Measurements from ENCODE around the gene DCP2.

The DCP2 gene

DNA sequence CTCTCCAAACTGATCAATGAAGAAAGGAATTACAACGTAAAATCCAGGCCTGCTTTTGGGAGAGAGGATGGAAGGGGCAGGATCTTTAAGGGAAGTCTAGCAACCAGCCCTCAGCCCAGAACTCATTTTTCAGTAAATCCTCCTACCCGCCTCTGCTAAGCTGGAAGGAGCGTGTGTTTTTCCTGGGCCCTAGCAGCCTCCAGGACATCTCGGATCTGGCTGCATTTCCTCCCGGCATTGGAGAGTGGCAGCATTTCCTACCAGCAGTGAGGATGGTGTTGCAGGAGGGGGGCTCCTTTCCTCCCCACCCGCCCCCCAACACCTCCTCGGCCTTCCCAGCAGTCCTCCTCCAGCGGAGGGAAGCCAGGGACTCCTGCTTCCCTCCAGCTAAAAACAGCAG is 54.5 kb downstream of the DCP2 start:
- no peaks in the 10 kb centered on the region for H3K9me3 ChIP-seq (ENCODE audit: control insufficient read depth, low read length)
- WGBS: 87% methylated on average over 6 of the region's 8 CpGs
- peak overlapping the region; percentile 62 for H4K91ac ChIP-seq (ENCODE audit: low read length)
- no peak overlapping the region for H3K4me2 ChIP-seq (ENCODE audit: low read length, poor library complexity, severe bottlenecking)
- H2BK12ac ChIP-seq (ENCODE audit: low read length in 2 of 2): peak overlapping the region in 1 of 2 experiments; percentile 60
- peak overlapping the region in 1 of 2 experiments; percentile 70 for H3K23ac ChIP-seq (ENCODE audit: low read length in 2 of 2)
- no peaks in the 10 kb centered on the region for H3K27me3 ChIP-seq (ENCODE audit: control insufficient read depth in 1 of 2, insufficient read depth in 1 of 2, low read length in 2 of 2)
- H2AFZ ChIP-seq (ENCODE audit: low read depth, low read length): no peak overlapping the region
- H2AK5ac ChIP-seq (ENCODE audit: low read length, severe bottlenecking): peak overlapping the region; percentile 29
- H3K4me3 ChIP-seq (ENCODE audit: insufficient read depth in 1 of 2, low read depth in 1 of 2, low read length in 2 of 2): peak overlapping the region in 1 of 2 experiments; percentile 12
- H2BK15ac ChIP-seq (ENCODE audit: low read depth, poor library complexity, severe bottlenecking): no peak overlapping the region
- no peak overlapping the region for H3K4ac ChIP-seq (ENCODE audit: low read depth in 1 of 2, low read length in 2 of 2)
- H3K14ac ChIP-seq (ENCODE audit: low read length in 2 of 2): no peak overlapping the region
- no peak overlapping the region for H2BK5ac ChIP-seq (ENCODE audit: low read depth, low read length, poor library complexity, severe bottlenecking)
- peaks cover 3% of the 10 kb centered on the region for H3K79me1 ChIP-seq (replicated peaks; ENCODE audit: low read length, poor library complexity, severe bottlenecking)
- no peak overlapping the region for H3K18ac ChIP-seq (ENCODE audit: low read depth in 1 of 2, low read length in 2 of 2)
- no peak overlapping the region for H3K9ac ChIP-seq (ENCODE audit: low read length)
- peak overlapping the region; percentile 79 for H4K8ac ChIP-seq (ENCODE audit: low read length)
- H2BK120ac ChIP-seq (ENCODE audit: low read depth, low read length): no peak overlapping the region
- no peak overlapping the region for H3K27ac ChIP-seq (ENCODE audit: low read length, poor library complexity, severe bottlenecking)
- DNase-seq: no peak
- peaks cover 12 to 36% of the 10 kb centered on the region in 2 experiments for H3K36me3 ChIP-seq (ENCODE audit: control insufficient read depth in 1 of 2, insufficient read depth in 2 of 2, low read depth in 1 of 2, low read length in 2 of 2)
- peaks cover 24% of the 10 kb centered on the region for H3K4me1 ChIP-seq (ENCODE audit: control insufficient read depth, insufficient read depth, low read depth, low read length)

DNA sequence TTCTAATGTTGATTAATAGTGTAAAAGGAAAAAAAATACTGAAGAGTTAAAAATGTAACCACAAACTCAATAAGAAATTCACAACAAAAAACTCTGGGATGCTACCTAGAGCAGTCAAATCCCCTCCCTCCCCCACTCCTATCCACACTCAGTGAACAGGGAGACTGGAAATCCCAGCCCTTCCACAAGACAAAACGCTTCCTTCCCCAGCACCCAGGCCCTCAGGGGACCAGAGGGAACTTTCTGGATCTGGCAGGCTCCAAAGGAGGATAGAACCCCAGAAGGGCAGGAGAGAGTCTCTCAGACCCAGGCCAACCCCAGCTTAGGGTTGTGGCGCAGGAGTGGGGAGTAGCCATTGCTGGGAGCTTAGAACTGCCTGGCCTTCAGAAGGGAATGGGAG is 55.0 kb downstream of the DCP2 start:
- Histone ChIP-seq H3K79me1 (replicated peaks; ENCODE audit: low read length, poor library complexity, severe bottlenecking) (peaks cover 3% of the 10 kb centered on the region), H3K4ac (ENCODE audit: low read depth in 1 of 2, low read length in 2 of 2) (no peak overlapping the region), H3K4me3 (ENCODE audit: insufficient read depth in 1 of 2, low read depth in 1 of 2, low read length in 2 of 2) (no peak overlapping the region), H2BK5ac (ENCODE audit: low read depth, low read length, poor library complexity, severe bottlenecking) (no peak overlapping the region), H2AK5ac (ENCODE audit: low read length, severe bottlenecking) (no peak overlapping the region), H3K4me2 (ENCODE audit: low read length, poor library complexity, severe bottlenecking) (no peak overlapping the region), H4K91ac (ENCODE audit: low read length) (no peak overlapping the region), H3K27ac (ENCODE audit: low read length, poor library complexity, severe bottlenecking) (no peak overlapping the region), H2BK120ac (ENCODE audit: low read depth, low read length) (no peak overlapping the region), H3K9ac (ENCODE audit: low read length) (no peak overlapping the region), H3K27me3 (ENCODE audit: control insufficient read depth in 1 of 2, insufficient read depth in 1 of 2, low read length in 2 of 2) (no peaks in the 10 kb centered on the region), H2BK15ac (ENCODE audit: low read depth, poor library complexity, severe bottlenecking) (no peak overlapping the region), H3K9me3 (ENCODE audit: control insufficient read depth, low read length) (no peaks in the 10 kb centered on the region), H2BK12ac (ENCODE audit: low read length in 2 of 2) (no peak overlapping the region), H3K36me3 (ENCODE audit: control insufficient read depth in 1 of 2, insufficient read depth in 2 of 2, low read depth in 1 of 2, low read length in 2 of 2) (peaks cover 12 to 36% of the 10 kb centered on the region in 2 experiments), H4K8ac (ENCODE audit: low read length) (no peak overlapping the region), H3K14ac (ENCODE audit: low read length in 2 of 2) (no peak overlapping the region), H3K23ac (ENCODE audit: low read length in 2 of 2) (no peak overlapping the region), H3K4me1 (ENCODE audit: control insufficient read depth, insufficient read depth, low read depth, low read length) (peaks cover 24% of the 10 kb centered on the region), H2AFZ (ENCODE audit: low read depth, low read length) (no peak overlapping the region), H3K18ac (ENCODE audit: low read depth in 1 of 2, low read length in 2 of 2) (no peak overlapping the region)
- no peak for DNase-seq
- WGBS: 98% methylated on average over 2 of the region's 2 CpGs

DNA sequence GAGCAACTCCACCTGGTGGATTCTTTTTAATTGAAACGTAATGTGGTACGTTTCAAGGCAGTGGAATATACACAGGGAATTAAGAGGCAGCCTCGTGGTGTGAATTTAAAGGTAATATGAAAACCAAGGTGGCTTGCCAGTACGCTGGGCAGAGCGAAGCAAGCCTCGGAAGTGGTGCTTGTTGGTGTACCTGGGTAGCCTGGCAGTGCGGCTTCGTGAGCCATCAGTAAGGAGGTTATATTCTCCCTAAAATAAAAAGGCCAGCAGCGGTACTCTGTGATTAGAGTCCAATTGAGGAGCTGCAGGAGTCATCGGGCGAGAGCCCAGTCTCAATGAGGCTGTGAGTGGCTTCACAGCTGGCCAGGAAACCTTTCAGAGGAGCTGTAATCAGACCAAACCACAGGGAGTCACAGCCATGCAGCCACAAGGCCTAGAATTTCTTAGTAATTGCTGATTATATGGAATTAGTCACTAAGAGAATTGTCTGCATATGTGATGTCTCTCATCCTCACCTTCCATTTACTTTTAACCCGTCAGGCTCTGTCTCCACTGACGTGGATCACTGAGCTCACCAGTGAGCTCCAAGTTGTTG is 57.7 kb downstream of the DCP2 start:
- 65% methylated on average over 13 of the region's 13 CpGs for WGBS

DNA sequence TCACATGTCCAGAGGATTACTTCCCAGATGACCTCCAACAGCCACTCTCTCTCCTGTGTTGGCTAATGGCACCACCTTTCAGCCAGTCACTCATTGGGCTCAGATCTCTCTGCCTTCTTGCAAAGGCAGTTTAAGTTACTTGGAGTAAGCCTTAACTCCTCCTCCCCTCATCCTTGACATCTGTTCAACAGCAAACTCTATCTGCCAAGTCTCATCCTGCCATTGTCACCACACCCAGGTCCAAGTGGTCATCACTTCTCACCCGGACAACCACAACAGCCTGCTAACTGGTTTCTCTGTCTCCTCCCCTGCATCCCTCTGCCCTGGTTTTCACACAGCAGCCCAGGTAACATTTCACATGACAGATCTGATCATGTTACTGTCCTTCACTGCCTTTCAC is 58.5 kb downstream of the DCP2 start:
- no peak for DNase-seq
- Histone ChIP-seq H3K23ac (ENCODE audit: low read length in 2 of 2) (no peak overlapping the region), H3K9ac (ENCODE audit: low read length) (peak overlapping the region; percentile 45), H3K27ac (ENCODE audit: low read length, poor library complexity, severe bottlenecking) (peak overlapping the region; percentile 30), H3K14ac (ENCODE audit: low read length in 2 of 2) (peak overlapping the region in 1 of 2 experiments; percentile 28), H3K79me1 (replicated peaks; ENCODE audit: low read length, poor library complexity, severe bottlenecking) (no peaks in the 10 kb centered on the region), H2BK12ac (ENCODE audit: low read length in 2 of 2) (peak overlapping the region; percentile 1 to 42), H3K9me3 (ENCODE audit: control insufficient read depth, low read length) (no peaks in the 10 kb centered on the region), H2BK5ac (ENCODE audit: low read depth, low read length, poor library complexity, severe bottlenecking) (no peak overlapping the region), H4K91ac (ENCODE audit: low read length) (peak overlapping the region; percentile 5), H2BK15ac (ENCODE audit: low read depth, poor library complexity, severe bottlenecking) (no peak overlapping the region), H2AK5ac (ENCODE audit: low read length, severe bottlenecking) (peak overlapping the region; percentile 57), H3K4me2 (ENCODE audit: low read length, poor library complexity, severe bottlenecking) (no peak overlapping the region), H3K27me3 (ENCODE audit: control insufficient read depth in 1 of 2, insufficient read depth in 1 of 2, low read length in 2 of 2) (no peaks in the 10 kb centered on the region), H3K4me1 (ENCODE audit: control insufficient read depth, insufficient read depth, low read depth, low read length) (peaks cover 22% of the 10 kb centered on the region), H3K36me3 (ENCODE audit: control insufficient read depth in 1 of 2, insufficient read depth in 2 of 2, low read depth in 1 of 2, low read length in 2 of 2) (peaks cover 13 to 30% of the 10 kb centered on the region in 2 experiments), H3K4ac (ENCODE audit: low read depth in 1 of 2, low read length in 2 of 2) (no peak overlapping the region), H4K8ac (ENCODE audit: low read length) (no peak overlapping the region), H2AFZ (ENCODE audit: low read depth, low read length) (no peak overlapping the region), H3K4me3 (ENCODE audit: insufficient read depth in 1 of 2, low read depth in 1 of 2, low read length in 2 of 2) (no peak overlapping the region), H3K18ac (ENCODE audit: low read depth in 1 of 2, low read length in 2 of 2) (peak overlapping the region in 1 of 2 experiments; percentile 55), H2BK120ac (ENCODE audit: low read depth, low read length) (no peak overlapping the region)
- 92% methylated on average over 1 of the region's 1 CpG for WGBS

More for the DNA sequence above, 57.7 kb downstream of the DCP2 start:
- Histone ChIP-seq H3K4ac (ENCODE audit: low read depth in 1 of 2, low read length in 2 of 2) (no peak overlapping the region), H2BK120ac (ENCODE audit: low read depth, low read length) (no peak overlapping the region), H3K27me3 (ENCODE audit: control insufficient read depth in 1 of 2, insufficient read depth in 1 of 2, low read length in 2 of 2) (no peaks in the 10 kb centered on the region), H3K14ac (ENCODE audit: low read length in 2 of 2) (peak overlapping the region in 1 of 2 experiments; percentile 18), H3K79me1 (replicated peaks; ENCODE audit: low read length, poor library complexity, severe bottlenecking) (no peaks in the 10 kb centered on the region), H2AK5ac (ENCODE audit: low read length, severe bottlenecking) (no peak overlapping the region), H3K23ac (ENCODE audit: low read length in 2 of 2) (no peak overlapping the region), H4K8ac (ENCODE audit: low read length) (no peak overlapping the region), H2AFZ (ENCODE audit: low read depth, low read length) (no peak overlapping the region), H3K4me1 (ENCODE audit: control insufficient read depth, insufficient read depth, low read depth, low read length) (peaks cover 24% of the 10 kb centered on the region), H3K18ac (ENCODE audit: low read depth in 1 of 2, low read length in 2 of 2) (peak overlapping the region in 1 of 2 experiments; percentile 45), H2BK15ac (ENCODE audit: low read depth, poor library complexity, severe bottlenecking) (no peak overlapping the region), H3K36me3 (ENCODE audit: control insufficient read depth in 1 of 2, insufficient read depth in 2 of 2, low read depth in 1 of 2, low read length in 2 of 2) (peaks cover 10 to 26% of the 10 kb centered on the region in 2 experiments), H2BK12ac (ENCODE audit: low read length in 2 of 2) (peak overlapping the region; percentile 24 to 75), H3K9me3 (ENCODE audit: control insufficient read depth, low read length) (no peaks in the 10 kb centered on the region), H2BK5ac (ENCODE audit: low read depth, low read length, poor library complexity, severe bottlenecking) (peak overlapping the region; percentile 1), H3K9ac (ENCODE audit: low read length) (peak overlapping the region; percentile 68), H3K4me2 (ENCODE audit: low read length, poor library complexity, severe bottlenecking) (no peak overlapping the region), H4K91ac (ENCODE audit: low read length) (no peak overlapping the region), H3K27ac (ENCODE audit: low read length, poor library complexity, severe bottlenecking) (peak overlapping the region; percentile 30), H3K4me3 (ENCODE audit: insufficient read depth in 1 of 2, low read depth in 1 of 2, low read length in 2 of 2) (no peak overlapping the region)
- peak; percentile 92 for DNase-seq
